ENCODE data around the gene TMEM203.

Gene TMEM203

GRCh38 chr9:137218212-137218753, 12.8 kb upstream of the TMEM203 start:
- Mint-ChIP-seq H3K4me1 (ENCODE audit: low read depth) (no peaks in the 10 kb centered on the region), H3K4me3 (no peak overlapping the region), H3K36me3 (no peaks in the 10 kb centered on the region), H3K9me3 (ENCODE audit: low read depth) (no peaks in the 10 kb centered on the region), H3K27me3 (no peaks in the 10 kb centered on the region), H3K27ac (no peak overlapping the region)

GRCh38 chr9:137217276-137218211, 12.1 kb upstream of the TMEM203 start:
- Mint-ChIP-seq H3K27ac (no peak overlapping the region), H3K4me3 (no peak overlapping the region), H3K36me3 (no peaks in the 10 kb centered on the region), H3K4me1 (ENCODE audit: low read depth) (no peaks in the 10 kb centered on the region), H3K9me3 (ENCODE audit: low read depth) (no peaks in the 10 kb centered on the region), H3K27me3 (no peaks in the 10 kb centered on the region)

- no peaks in the 10 kb centered on the region for H3K27me3 Mint-ChIP-seq
- no peak overlapping the region for H3K27ac Mint-ChIP-seq
- H3K4me3 Mint-ChIP-seq, result no peak overlapping the region
- H3K4me1 Mint-ChIP-seq (ENCODE audit: low read depth), result no peaks in the 10 kb centered on the region
- H3K36me3 Mint-ChIP-seq, result no peaks in the 10 kb centered on the region
- H3K9me3 Mint-ChIP-seq (ENCODE audit: low read depth), result no peaks in the 10 kb centered on the region
Observed at GRCh38 chr9:137216188-137216965, 10.9 kb upstream of the TMEM203 start.

GRCh38 chr9:137215196-137215986, 9.9 kb upstream of the TMEM203 start:
- Mint-ChIP-seq H3K9me3 (ENCODE audit: low read depth) (no peaks in the 10 kb centered on the region), H3K4me1 (ENCODE audit: low read depth) (no peaks in the 10 kb centered on the region), H3K27ac (no peak overlapping the region), H3K36me3 (no peaks in the 10 kb centered on the region), H3K27me3 (no peaks in the 10 kb centered on the region), H3K4me3 (no peak overlapping the region)

- Mint-ChIP-seq H3K36me3 (no peaks in the 10 kb centered on the region), H3K27ac (no peak overlapping the region), H3K9me3 (ENCODE audit: low read depth) (no peaks in the 10 kb centered on the region), H3K4me1 (ENCODE audit: low read depth) (no peaks in the 10 kb centered on the region), H3K4me3 (no peak overlapping the region), H3K27me3 (no peaks in the 10 kb centered on the region)
Observed at GRCh38 chr9:137214620-137215019, 9.2 kb upstream of the TMEM203 start.

- Mint-ChIP-seq H3K4me3 (no peak overlapping the region), H3K27ac (no peak overlapping the region), H3K9me3 (ENCODE audit: low read depth) (no peaks in the 10 kb centered on the region), H3K36me3 (no peaks in the 10 kb centered on the region), H3K27me3 (no peaks in the 10 kb centered on the region), H3K4me1 (ENCODE audit: low read depth) (no peaks in the 10 kb centered on the region)
Observed at GRCh38 chr9:137213160-137214060, 8.0 kb upstream of the TMEM203 start.

GRCh38 chr9:137212520-137212919, 7.1 kb upstream of the TMEM203 start:
- Mint-ChIP-seq H3K36me3 (peaks cover 1% of the 10 kb centered on the region), H3K4me1 (ENCODE audit: low read depth) (peaks cover 1% of the 10 kb centered on the region), H3K9me3 (ENCODE audit: low read depth) (no peaks in the 10 kb centered on the region), H3K4me3 (no peak overlapping the region), H3K27me3 (no peaks in the 10 kb centered on the region), H3K27ac (no peak overlapping the region)

- no peaks in the 10 kb centered on the region for H3K9me3 Mint-ChIP-seq (ENCODE audit: low read depth)
- no peak overlapping the region for H3K4me3 Mint-ChIP-seq
- H3K27ac Mint-ChIP-seq, result no peak overlapping the region
- peaks cover 11% of the 10 kb centered on the region for H3K4me1 Mint-ChIP-seq (ENCODE audit: low read depth)
- peaks cover 3% of the 10 kb centered on the region for H3K36me3 Mint-ChIP-seq
- H3K27me3 Mint-ChIP-seq, result no peaks in the 10 kb centered on the region
Observed at GRCh38 chr9:137211532-137211931, 6.1 kb upstream of the TMEM203 start.

- peak overlapping the region; percentile 85 for H3K27ac Mint-ChIP-seq
- H3K36me3 Mint-ChIP-seq, result peaks cover 3% of the 10 kb centered on the region
- peak overlapping the region; percentile 90 for H3K4me3 Mint-ChIP-seq
- H3K9me3 Mint-ChIP-seq (ENCODE audit: low read depth), result no peaks in the 10 kb centered on the region
- no peaks in the 10 kb centered on the region for H3K27me3 Mint-ChIP-seq
- H3K4me1 Mint-ChIP-seq (ENCODE audit: low read depth), result peaks cover 35% of the 10 kb centered on the region
Observed at GRCh38 chr9:137206602-137207001, 1.2 kb upstream of the TMEM203 start.

GRCh38 chr9:137204731-137205125, 720 bp downstream of the TMEM203 start:
- no peaks in the 10 kb centered on the region for H3K9me3 Mint-ChIP-seq (ENCODE audit: low read depth)
- H3K4me1 Mint-ChIP-seq (ENCODE audit: low read depth), result peaks cover 37% of the 10 kb centered on the region
- no peaks in the 10 kb centered on the region for H3K27me3 Mint-ChIP-seq
- H3K27ac Mint-ChIP-seq, result peak overlapping the region; percentile 93
- H3K36me3 Mint-ChIP-seq, result peaks cover 3% of the 10 kb centered on the region
- peak overlapping the region; percentile 95 for H3K4me3 Mint-ChIP-seq

GRCh38 chr9:137202966-137203365, 2.5 kb downstream of the TMEM203 start:
- H3K9me3 Mint-ChIP-seq (ENCODE audit: low read depth), result no peaks in the 10 kb centered on the region
- peak overlapping the region; percentile 40 for H3K4me3 Mint-ChIP-seq
- H3K27ac Mint-ChIP-seq, result no peak overlapping the region
- peaks cover 3% of the 10 kb centered on the region for H3K36me3 Mint-ChIP-seq
- H3K4me1 Mint-ChIP-seq (ENCODE audit: low read depth), result peaks cover 39% of the 10 kb centered on the region
- H3K27me3 Mint-ChIP-seq, result no peaks in the 10 kb centered on the region

GRCh38 chr9:137201205-137201868, 4.1 kb downstream of the TMEM203 start:
- Mint-ChIP-seq H3K36me3 (no peaks in the 10 kb centered on the region), H3K27me3 (no peaks in the 10 kb centered on the region), H3K9me3 (ENCODE audit: low read depth) (no peaks in the 10 kb centered on the region), H3K4me1 (ENCODE audit: low read depth) (peaks cover 26% of the 10 kb centered on the region), H3K27ac (peak overlapping the region; percentile 58), H3K4me3 (peak overlapping the region; percentile 83)
